Inferior parietal cortex (tissue), 1 donor: ENCODE results near the gene INIP.

ENCODE experiments used
- DNase-seq: peaks from one replicate; pipeline ENCODE4 v3.0.0-alpha.2; 2016; ENCODE audit errors: extremely low spot score

The INIP gene, protein sequence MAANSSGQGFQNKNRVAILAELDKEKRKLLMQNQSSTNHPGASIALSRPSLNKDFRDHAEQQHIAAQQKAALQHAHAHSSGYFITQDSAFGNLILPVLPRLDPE

DNA sequence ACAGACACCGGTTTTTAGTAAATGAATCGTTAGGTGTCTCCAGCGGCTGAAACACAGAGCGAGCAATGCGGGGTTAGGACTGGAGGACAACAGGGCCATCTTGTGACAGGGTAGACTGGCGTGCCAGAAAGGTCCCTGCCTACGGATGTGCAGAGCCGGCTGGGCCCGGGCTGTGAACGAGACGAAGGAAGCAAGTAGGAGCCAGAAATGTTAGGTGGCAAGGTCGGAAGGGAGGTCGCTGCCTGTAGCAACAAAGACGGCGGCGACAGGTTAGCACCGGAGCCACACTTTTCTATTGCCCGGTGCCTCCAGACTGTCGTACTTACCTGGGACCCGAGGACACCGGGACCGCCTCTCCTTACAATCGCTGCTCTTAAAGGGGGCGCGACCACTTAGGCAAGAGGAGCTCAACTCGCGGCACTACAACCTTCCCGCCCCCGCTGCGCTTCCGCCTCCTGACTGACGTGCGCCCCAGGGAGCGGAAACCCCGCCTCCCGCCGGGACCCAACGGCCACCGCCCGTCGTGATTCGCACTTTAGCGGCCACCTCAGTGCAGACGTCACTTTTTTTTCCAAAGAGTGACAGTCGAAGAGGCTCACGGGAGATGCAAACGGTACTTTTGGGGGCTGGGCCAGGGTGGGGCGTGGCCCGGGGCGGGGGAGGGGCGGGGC lies at the start of gene INIP:
INIP (minus strand) TSS at position 457 of the 671 bp plus-strand sequence. CDS start 1,632 bp downstream, outside the sequence.
- peak; percentile 95 for DNase-seq

DNA sequence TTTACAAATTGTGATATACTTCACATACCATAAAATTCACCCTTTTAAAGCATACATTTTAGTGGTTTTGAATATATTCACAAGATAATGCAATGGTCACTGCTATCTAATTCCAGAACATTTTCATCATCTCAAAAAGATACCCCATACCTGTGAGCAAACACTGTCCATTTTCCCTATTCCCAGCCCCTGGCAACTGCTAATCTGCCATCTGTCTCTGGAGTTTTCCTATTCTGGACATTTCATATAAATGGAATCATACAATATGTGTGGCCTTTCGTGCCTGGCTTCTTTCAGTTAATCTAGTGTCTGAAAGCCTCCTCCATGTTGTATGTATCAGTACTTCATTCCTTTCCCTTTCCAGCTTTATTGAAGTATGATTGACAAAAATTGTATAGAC lies 47.4 kb upstream of the INIP start:
- no peak for DNase-seq

DNA sequence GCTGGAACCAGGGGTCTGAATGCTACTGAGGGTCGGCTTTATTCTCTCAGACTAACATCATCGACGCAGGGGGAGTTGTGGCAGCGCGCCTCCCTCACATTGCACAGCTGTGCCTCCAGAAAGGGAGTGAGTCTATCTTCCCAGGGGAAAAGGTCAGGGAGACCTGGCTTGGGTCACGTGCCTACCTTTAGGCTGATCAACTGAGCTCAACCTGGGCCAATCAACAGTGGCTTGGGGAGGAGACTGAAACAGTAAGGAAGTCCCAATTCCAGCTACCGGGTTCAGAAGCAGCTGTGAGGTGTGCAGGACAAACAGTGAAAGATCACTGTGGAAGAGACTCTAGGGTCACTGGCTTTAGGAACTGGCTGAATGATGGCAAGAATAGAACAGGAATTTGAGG lies 46.9 kb upstream of the INIP start:
- DNase-seq: no peak

DNA sequence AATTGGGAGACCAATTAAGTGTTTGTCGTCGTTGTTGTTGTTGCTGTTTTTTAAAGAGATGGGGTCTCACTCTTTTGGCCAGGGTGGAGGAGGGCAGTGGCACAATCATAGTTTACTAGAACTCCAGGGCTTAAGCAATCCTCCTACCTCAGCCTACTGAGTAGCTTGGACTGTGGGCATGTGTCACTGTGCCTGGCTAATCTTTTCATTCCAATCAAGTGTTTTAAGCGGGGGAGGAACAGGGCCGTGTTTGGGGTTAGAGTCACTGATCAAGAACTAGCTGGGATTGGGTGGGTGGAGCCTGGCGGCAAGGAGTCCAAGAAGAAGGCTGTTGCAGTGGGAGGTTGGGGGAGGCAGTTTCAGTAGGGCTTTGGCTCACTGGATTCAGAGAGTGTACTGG lies 46.4 kb upstream of the INIP start:
- DNase-seq: no peak

DNA sequence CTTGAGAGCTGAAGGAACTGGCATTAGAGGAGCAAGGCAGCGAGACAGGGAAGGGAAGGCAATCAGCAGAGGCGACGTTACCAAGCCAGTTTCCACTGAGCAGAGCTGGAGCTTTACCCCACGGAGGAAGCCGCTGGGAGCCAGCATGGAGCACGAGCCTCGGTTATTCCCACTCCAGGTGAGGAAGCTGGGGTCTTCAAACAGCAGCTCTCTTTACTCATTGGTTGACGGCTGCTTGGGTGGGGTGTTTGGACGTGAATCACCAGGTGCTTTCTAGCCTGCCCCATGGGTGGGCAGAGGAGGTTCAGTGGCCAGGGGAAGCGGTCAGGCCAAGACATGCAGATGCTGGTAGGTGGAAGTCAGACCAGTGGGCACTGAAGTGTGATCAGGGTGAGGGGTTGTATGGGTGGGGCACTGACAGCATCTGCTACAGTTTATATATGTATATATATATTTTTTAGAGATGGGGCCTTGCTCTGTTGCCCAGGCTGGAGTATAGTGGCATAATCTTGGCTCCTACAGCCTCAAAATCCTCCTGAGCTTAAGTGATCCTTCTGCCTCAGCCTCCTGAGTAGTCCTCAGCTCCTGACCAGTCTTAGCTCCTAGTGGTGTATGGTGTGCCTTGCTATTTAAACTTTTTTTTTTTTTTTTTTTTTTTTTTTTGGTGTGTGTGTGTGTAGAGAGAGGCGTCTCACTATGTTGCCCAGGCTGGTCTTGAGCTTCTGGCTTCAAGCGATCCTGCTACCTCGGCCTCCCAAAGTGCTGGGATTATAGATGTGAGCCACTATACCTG lies 45.0 kb upstream of the INIP start:
- DNase-seq: no peak

DNA sequence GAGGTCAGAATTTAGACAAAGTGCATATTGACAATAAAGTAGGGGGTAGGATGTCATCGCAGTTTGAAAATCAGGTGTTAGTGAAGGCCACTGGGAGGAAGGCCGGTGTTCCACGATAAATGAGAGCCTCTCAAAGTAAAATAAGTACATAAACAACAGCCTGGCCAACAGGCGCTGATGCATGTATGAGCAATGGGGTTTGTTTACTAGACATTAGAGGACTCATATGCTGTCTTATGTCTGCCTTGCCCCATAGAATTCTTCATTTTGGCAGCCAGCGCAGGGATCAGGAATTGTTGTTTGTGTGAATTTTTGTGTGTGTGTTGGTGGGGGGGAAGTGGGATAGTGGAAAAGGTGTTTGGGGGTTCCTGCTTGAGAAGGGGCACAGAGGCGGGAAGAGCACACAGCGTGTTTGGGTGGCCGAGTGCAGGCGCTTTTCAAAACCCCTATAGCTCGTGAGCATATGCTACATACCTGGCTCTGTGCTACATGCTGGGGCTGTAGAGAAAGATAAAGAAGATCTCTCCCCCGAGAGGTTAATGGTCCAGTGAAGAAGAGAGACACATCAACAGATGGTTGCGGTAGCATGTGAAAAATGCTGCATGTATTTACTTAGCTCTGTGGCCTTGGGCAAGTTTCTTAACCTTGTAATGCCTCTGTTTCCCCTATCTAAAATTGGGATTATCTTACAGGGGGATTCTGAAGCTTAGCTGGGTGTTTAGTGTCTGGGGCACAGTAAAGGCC lies 44.2 kb upstream of the INIP start:
- no peak for DNase-seq

DNA sequence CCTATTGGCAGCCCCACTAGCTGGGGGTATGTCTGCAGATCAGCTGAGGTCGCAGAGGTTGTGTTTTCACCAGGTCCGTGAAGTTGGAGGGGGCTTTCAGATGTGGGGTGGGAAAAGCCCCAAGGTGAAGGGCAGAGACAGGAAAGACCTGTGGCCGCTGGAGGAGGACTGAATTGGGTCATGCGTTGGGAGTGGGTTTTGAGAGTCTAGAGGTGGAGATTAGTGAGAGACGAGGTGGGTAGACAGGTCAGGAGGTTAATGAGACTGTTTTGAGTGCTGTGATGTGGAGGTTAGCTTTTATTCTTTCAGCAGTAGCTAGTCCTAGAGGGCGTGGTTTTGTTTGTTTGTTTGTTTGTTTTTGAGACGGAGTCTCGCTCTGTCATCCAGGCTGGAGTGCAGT lies 42.9 kb upstream of the INIP start:
- DNase-seq: no peak

DNA sequence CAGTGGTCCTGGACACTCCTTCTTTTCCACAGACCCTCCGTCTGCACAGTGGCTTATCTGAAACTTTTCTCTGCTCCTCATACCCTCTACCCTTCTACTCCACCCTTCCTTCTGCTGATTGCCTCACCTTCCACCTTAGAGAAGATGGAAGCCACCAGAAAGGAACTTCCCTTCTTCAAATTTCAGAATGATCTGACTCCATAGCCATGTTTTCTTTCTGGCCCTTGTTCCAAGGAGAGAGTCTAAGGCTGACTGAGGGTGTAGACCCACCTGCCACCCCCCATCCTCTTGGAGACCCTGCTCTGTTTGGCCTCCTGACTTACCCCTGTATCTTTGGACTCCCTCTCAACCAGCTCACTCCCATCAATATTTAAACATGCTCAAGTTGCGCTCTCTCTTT lies 40.0 kb upstream of the INIP start:
- no peak for DNase-seq

DNA sequence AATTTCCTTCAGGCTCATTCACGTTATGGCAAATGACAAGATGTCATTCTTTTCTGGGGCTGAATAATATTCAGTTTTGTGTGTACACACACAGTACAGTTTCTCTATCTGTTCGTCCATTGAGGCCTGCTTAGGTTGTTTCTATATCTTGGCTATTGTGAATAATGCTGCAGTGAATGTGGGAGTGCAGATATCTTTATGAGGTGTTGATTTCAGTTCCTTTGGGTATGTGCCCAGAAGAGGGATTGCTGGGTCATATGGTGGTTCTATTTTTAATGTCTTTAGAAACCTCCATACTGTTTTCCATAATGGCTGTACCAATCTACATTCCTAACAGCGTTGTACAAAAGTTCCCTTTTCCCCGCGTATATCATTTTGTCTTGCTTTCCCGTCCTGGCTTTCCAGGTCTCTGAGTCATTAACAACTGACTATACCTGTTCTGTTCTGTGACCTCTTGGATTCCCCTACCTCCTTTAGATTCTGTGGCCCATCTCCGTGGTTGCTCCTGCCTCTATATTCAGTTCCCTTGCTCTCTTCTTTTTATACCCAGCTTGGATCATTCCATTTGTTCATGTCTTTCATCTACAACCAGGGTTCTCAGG lies 39.5 kb upstream of the INIP start:
- no peak for DNase-seq

DNA sequence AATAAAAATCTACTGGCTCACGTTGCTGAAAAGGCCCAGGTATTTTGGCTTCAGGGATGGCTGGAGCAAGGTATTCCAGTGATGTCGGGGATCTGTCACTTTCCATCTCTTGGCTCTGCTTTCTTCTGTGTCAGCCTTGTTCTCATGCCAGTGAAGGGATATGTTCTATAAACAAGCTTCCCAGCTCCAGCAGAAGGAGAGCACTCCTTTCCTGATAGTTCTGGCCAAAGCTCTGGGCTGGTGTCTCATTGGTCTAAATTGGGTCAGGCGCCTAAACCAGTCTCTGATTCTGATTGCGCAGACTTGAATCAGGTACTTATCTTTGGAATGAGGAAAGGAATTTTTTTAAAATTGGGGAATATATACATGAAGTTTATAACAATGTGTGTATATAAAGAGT lies 37.8 kb upstream of the INIP start:
- DNase-seq: no peak

DNA sequence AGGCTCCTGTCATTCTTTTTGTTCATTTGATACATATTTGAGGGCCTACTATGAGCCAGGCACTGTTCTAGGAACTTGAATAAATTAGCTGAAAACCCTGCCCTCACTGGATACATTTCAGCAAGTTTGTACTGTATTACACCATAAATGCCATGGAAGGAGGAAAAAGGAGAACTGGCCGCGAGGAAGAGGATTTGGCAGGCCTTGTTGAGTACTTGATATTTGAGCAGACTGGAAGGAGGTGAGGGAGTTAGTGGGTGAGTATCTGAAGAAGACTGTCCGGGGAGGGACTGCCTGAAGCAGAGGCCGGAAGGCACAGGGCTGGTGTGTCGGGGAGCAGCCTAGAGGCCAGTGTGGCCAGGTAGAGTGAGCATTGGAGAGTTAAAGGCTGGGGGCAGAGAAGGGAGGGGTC lies 37.1 kb upstream of the INIP start:
- DNase-seq: no peak

DNA sequence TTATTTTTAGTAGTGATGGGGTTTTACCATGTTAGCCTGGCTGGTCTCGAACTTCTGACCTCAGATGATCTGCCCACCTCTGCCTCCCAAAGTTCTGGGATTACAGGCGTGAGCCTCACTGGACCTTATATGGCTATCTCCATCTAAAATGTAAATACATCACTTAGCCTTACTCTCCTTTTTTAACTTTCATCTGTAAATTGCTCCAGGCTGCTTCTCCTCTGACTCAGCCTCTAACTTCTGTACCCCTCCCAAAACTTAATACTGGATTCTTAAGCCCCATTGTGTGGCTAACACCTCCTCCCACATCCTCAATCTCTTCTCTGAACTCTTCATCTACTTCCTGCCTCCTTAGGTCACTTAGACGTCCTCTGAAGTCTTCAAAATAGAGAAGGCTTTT lies 36.7 kb upstream of the INIP start:
- DNase-seq: no peak

DNA sequence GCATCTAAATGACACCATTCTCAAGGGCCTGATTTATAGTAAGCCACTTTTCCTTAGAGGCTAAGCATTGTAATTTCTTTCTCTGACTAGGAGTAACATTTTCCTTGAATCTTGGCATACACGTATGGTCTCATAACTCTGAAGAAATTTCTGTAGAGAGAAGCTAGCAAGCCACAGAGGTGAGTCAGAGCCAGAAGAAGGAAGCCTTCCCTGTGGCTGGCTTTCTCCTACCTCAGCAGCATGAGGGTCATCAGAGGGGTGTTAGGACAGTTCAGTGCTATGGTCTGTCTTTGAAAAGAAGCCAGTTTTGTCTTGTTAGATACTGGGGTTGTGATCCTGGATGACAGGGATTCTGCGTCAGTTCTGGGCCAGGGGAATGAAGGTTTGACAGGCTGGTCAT lies 35.8 kb upstream of the INIP start:
- no peak for DNase-seq

DNA sequence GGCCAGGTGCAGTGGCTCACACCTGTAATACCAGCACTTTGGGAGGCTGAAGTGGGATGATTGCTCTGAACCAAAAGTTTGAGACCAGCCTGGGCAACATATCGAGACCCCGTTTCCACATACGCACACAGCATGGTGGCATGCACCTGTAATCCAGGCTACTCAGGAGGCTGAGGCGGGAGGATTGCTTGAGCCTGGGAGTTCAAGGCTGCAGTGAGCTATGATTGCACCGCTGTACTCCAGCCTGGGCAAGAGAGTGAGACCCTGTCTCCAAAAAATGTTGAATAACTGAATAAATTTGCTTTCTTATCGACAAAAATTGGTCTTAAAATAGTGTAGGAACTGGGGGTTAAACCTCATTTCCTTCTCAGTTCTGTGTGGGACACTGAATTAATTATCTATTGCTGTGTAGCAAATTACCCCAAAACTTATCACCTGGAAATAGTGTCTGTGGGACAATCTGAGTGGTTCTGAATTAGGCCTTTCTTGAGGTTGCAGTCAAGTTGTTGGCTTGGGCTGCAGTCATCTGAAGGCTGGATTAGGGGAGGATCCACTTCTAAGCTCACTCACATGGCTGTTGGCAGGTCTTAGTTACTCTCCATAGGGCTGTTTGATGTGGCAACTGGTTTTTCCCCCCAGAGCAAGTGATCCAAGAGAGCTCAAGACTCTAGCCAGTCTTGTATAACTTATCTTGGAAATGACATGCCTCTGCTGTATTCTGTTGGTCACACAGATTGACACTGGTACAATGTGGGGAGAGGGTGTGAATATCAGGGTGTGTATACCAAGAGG lies 34.6 kb upstream of the INIP start:
- no peak for DNase-seq

DNA sequence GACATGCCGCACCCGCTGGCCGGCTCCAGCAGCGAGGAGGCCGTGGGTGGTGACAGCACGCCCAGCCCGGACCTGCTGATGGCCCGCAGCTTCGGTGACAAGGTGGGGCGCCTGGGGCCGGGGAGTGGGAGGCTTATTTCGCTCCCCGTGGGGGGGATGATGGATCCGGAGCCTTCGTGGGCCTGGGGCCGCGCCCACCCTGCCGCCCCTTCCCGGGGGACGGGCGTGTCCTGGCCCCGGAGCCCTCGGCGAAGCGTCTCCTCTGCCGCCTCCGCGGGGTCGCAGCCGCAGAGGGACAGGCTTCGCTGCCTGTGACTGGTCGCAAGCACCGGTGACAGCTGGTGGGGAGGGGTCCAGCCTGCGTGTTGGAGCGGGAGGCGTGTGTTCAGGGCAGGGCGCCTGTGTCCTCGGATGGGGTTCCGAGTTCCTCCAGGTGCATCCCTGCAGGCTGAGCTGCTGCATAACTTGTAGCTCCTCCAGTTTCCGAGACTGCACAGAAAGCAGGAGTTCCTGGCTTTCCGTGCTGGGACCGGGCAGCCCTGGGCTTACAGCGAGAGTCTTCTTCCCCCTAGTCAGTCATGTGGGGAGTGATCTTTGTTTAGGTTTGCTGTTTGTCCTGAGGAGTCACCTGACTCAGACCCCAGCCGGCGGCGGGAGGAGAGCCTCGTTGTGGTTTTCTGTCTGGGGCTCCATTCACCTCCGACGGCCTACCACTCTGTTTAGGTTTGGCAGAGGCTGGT lies 33.3 kb upstream of the INIP start:
- DNase-seq: no peak

DNA sequence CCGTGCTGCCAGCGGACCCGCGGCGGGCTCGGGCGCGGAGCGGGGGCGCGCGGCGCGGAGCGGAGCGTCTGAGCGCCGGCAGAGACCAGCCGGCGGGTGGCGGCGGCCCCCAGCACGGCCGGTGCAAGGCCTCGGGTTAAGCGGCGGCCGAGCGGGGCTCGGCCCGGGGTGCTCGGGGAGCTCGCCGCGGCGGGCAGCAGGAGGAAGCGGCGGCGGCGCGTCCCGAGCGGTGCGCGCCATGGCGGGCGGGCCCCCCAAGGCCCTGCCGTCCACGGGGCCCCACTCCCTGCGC lies 32.8 kb upstream of the INIP start:
- DNase-seq: no peak

DNA sequence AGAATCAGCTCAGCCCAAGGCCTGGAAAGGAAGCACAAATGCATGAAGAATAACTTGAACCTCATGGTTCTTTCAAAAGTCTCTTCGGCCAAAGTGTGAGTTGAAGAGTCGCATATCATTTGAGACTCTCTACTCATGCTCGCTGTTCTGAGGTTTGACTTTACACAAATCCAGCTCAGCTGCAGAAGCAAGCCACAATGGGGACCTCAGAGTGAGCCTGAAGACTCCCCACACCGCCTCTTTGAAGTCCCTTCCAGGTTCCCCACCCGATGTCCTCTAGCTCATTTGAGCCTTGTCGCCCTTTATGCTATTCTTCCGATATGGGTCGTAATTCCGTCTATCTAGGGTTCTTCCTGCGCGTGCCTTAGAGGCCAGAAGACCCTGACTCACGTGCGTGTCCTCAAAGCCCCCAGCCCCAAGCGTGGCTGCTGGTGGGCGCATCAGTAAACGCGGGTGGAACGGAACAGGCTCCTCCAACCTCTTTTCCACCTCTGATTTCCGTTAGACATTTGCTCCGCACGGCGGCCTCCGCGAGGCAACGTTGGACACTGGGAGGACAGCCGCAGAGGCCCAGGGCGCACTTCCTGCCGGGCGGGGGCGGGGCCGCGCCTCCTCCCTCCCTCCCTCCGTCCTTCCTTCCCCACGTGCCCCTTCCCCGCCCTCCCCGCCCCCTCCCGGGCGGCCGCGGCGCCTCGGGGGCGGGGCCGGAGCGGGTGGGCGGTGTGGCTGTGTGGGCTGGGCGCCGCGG lies 32.3 kb upstream of the INIP start, which contains the start of gene SNX30:
SNX30 (plus strand) TSS at position 745 of the 748 bp plus-strand sequence. CDS start 242 bp downstream, outside the sequence.
- peak; percentile 78 for DNase-seq

DNA sequence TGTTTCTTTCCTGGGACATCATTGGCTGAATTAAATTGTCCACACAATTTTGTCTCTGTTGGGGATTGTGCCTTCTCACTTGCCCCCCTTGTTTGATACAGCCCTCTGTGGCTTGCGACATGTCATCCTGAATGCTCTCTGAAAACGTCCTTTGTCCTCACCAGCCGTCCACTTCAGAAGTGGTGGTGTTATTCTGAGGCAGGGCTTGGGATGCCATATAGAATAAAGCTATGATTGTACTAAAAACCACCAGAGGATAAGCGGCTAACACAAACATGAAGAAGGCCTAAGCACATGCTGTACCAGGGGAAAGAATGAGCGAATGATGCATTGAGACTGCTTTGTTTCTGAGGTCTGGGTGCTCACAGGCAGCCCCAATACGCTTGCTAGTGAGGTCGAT lies 29.2 kb upstream of the INIP start:
- peak; percentile 82 for DNase-seq

DNA sequence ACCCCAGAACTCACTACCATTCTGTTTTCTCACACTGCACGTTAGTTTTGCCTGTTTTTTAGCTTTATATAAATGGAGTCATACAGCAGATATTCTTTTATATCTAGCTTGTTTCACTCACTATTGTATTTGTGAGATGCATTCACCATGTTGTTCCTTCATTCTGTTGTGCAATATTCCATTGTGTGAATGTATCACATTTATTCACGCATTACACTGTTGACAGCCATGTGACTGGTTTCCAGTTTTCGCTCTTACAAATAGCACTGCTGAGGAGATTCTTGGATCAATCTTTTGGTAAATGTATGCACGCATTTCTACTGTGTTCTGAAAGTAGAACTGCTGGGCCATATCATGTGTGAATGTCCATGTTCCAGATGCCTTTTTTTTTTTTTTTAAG lies 26.3 kb upstream of the INIP start:
- DNase-seq: no peak
